SU-DHL-6 (cell line): ENCODE results near the gene RIN3.

Source experiments
- CTCF ChIP-seq: fragments of 200-600 bp; sonication (generic); IDR thresholded peaks from one replicate; pipeline ENCODE4 v1.5.1; 2017; ENCODE audit warnings: antibody characterized with exemption, mild to moderate bottlenecking, low read length, moderate library complexity; ENCODE audit not compliant: insufficient read depth, poor library complexity, severe bottlenecking
- EZH2phosphoT487 ChIP-seq: fragments of 200-600 bp; sonication (generic), shearing (Covaris generic); conservative IDR thresholded peaks from 2 replicates; pipeline ENCODE4 v1.6.1; 2018; ENCODE audit warnings: mild to moderate bottlenecking, antibody characterized with exemption, low read length, moderate library complexity, mixed read lengths

- TF ChIP-seq CTCF (no peak), EZH2phosphoT487 (no peak)
Observed at GRCh38 chr14:92469515-92469914, 44.1 kb upstream of the RIN3 start.
